ENCODE data around the gene KCNH2.
A peak's percentile ranks its signal among the peaks of the same experiment; 100 is the strongest.

KCNH2 gene

DNA sequence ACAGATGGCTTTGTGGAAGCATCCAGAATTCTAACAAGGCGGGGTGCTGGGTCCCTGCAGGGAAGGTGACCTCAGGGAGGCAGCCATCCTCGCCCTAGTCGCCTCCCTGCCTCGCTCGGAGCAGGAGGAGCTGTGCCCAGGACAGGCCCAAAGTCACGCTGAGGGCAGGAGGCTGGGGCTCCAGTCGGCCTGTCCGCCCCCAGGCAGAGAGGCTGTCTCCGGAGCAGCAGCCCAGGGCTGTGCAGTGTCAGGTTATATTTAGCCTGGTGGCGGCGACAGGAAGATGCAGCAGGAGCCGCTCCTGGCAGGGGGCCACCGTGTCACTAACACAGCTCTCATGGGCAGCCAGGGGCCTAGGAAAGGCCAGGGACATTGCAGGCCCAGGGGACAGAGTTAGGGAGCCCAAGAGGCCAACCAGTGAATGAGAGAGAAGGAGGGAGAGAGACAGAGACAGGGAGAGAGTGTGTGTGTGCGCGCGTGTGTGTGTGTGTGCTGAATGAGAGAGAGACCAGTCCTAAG lies 13.5 kb downstream of the KCNH2 start:
- TF ChIP-seq FOXP2 (optimal IDR thresholded peaks at IDR 0.05; ENCODE audit: borderline replicate concordance, extremely low read depth, extremely low read length, insufficient read depth) (peak; percentile 25), POLR2AphosphoS5 (IDR thresholded peaks at IDR 0.05; ENCODE audit: low read depth, low read length) (no peak)

DNA sequence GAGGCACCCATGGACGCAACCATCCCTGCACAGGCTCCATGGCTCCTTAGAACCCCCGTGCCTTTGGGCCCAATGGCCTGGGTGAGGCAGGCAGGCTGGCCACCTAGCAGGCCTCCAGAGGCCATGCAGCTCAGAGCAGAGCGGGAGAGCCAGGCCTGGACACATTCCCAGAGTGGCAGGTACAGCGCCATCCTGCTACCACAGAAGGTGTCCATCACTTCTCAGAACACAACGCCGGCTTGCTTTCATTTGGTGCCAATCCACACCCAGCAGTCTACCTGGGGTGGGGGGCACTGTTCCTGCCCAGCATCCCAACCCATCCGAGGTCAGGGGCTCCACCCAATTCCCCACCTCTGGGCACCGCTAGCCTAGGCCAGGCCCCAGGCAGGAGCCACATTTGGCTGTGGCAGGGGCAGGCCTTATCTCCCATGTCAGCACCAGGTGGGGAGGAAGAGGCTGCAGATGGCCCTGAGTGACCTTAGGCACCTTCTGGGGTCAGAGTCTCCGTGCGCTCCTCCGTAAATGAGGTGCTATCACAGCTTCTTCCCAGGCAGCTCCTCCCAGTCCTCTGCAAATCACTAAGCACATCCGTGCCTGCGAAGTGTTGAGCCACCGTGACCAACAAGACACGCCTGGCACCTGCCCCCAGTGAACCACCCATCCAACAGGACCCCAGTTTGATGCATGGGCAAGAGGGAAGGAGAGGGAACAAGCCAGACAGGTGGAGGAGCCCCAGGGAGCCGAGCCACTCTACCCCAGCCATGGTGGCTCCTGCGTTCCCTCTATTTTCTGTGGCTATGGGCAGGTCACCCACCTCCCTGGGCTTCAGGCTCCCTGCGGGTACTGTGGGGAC lies 14.2 kb downstream of the KCNH2 start:
- TF ChIP-seq SIN3A (IDR thresholded peaks at IDR 0.05; ENCODE audit: borderline replicate concordance, insufficient read depth, low read length) (no peak), TAF1 (IDR thresholded peaks at IDR 0.05; ENCODE audit: borderline replicate concordance, insufficient read depth, low read length) (no peak), FOXP2 (optimal IDR thresholded peaks at IDR 0.05; ENCODE audit: borderline replicate concordance, extremely low read depth, extremely low read length, insufficient read depth) (no peak), POLR2AphosphoS5 (IDR thresholded peaks at IDR 0.05; ENCODE audit: low read depth, low read length) (no peak)
- TF ChIP-seq, protein P1, sequence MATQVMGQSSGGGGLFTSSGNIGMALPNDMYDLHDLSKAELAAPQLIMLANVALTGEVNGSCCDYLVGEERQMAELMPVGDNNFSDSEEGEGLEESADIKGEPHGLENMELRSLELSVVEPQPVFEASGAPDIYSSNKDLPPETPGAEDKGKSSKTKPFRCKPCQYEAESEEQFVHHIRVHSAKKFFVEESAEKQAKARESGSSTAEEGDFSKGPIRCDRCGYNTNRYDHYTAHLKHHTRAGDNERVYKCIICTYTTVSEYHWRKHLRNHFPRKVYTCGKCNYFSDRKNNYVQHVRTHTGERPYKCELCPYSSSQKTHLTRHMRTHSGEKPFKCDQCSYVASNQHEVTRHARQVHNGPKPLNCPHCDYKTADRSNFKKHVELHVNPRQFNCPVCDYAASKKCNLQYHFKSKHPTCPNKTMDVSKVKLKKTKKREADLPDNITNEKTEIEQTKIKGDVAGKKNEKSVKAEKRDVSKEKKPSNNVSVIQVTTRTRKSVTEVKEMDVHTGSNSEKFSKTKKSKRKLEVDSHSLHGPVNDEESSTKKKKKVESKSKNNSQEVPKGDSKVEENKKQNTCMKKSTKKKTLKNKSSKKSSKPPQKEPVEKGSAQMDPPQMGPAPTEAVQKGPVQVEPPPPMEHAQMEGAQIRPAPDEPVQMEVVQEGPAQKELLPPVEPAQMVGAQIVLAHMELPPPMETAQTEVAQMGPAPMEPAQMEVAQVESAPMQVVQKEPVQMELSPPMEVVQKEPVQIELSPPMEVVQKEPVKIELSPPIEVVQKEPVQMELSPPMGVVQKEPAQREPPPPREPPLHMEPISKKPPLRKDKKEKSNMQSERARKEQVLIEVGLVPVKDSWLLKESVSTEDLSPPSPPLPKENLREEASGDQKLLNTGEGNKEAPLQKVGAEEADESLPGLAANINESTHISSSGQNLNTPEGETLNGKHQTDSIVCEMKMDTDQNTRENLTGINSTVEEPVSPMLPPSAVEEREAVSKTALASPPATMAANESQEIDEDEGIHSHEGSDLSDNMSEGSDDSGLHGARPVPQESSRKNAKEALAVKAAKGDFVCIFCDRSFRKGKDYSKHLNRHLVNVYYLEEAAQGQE (IDR thresholded peaks at IDR 0.05; ENCODE audit: insufficient read depth in 1 of 2, low read depth in 2 of 2, low read length in 2 of 2) = no peak

DNA sequence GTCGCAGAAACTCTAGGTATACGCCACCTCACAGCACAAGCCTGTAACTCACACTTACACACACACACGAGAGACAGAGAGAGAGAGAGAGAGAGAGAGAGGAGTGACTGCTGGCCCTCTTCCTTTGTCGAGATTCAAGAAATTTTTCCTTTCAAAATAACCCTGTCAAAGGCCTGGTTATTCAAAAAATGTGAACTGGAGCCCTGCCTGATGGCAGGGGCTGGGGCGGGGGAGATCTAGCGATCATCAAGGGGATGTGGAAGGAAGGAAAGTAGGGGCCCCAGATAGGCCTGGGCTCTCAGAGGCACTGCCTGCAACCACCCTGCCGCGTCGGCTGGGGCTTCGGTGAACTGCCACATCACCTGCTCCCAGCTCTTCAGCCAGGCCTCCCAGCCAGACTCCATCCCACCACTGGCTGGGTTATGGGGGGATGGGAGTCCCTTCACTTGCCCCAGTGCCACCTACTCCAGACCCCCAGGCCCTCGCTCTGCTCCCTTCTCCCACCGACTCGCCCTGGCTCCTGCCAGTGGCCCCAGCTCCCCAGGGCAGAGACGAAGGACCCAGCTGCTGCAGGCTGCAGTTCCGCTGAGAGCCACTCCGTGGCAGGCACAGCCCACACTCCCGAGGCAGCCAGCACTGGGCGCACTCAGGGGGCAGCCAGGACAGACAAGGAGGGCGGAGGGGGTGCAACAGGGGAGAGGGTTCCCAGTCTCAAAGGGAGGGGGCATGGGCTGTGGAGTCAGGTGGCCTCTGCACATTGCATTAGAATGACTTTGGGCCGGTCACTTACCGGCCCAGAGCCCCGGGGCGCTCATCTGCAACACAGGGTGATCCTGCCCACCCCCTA lies 15.3 kb downstream of the KCNH2 start:
- TF ChIP-seq POLR2AphosphoS5 (IDR thresholded peaks at IDR 0.05; ENCODE audit: low read depth, low read length) (no peak), FOXP2 (optimal IDR thresholded peaks at IDR 0.05; ENCODE audit: borderline replicate concordance, extremely low read depth, extremely low read length, insufficient read depth) (peak; percentile 75), TAF1 (IDR thresholded peaks at IDR 0.05; ENCODE audit: borderline replicate concordance, insufficient read depth, low read length) (no peak), SIN3A (IDR thresholded peaks at IDR 0.05; ENCODE audit: borderline replicate concordance, insufficient read depth, low read length) (no peak)
- TF ChIP-seq, protein P1 (IDR thresholded peaks at IDR 0.05; ENCODE audit: insufficient read depth in 1 of 2, low read depth in 2 of 2, low read length in 2 of 2) = 0 out of 4 replicates have a peak, but pooled peaks of 1 of the 2 experiments have one; percentile 26

DNA sequence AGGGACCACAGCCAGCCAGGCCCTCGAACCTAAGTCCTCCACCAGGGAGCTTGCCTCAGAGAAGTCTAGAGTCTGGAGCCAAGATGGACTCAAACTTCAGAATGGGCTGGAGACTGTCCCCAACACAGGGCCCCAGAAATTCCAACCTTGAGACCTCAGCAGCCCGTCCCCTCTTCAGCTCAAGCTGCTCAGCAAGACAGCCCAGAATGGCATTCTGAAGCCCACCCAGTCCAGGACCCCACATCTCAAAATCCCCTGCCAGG lies 15.9 kb downstream of the KCNH2 start:
- TF ChIP-seq FOXP2 (optimal IDR thresholded peaks at IDR 0.05; ENCODE audit: borderline replicate concordance, extremely low read depth, extremely low read length, insufficient read depth) (no peak), TAF1 (IDR thresholded peaks at IDR 0.05; ENCODE audit: borderline replicate concordance, insufficient read depth, low read length) (no peak), POLR2AphosphoS5 (IDR thresholded peaks at IDR 0.05; ENCODE audit: low read depth, low read length) (no peak)

DNA sequence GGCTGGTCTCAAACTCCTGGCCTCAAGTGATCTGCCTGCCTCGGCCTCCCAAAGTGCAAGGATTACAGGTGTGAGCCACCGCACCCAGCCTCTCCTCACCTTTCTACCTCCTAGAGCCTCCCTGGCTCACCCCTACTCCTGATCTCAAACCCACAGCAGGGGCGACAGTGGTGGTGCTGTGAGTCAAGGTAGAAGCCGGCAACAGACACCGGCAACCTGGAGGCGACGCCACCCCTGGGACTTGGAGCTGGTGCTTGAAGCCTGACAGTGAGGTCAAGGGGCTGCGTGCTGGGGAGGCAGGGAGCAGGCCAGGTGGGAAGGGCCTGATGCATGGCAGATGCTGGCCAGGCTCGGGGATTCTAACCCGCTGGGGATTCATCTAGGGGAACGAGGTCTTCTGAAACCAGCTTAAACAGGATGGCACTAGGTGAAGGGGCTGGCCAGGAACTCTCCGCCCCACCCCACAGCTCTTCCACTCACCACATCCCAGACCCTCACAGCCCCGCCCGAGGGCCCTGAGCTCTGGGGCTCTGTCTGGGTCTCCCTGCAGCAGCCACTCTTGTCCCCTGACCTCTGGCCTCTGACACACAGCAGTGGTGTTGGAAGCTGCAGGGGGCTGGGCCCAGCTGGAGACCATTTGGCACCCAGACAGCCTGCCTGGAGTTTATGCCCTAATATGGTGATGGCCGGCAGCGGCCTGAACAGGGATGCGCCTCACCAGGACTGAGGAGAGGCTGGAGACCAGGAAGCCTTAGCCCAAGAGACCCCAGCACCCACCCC lies 16.4 kb downstream of the KCNH2 start:
- TF ChIP-seq SIN3A (IDR thresholded peaks at IDR 0.05; ENCODE audit: borderline replicate concordance, insufficient read depth, low read length) = no peak
- TF ChIP-seq, protein P1 (IDR thresholded peaks at IDR 0.05; ENCODE audit: insufficient read depth in 1 of 2, low read depth in 2 of 2, low read length in 2 of 2) = no peak
- no peak for TF ChIP-seq FOXP2 (optimal IDR thresholded peaks at IDR 0.05; ENCODE audit: borderline replicate concordance, extremely low read depth, extremely low read length, insufficient read depth)
- no peak for TF ChIP-seq TAF1 (IDR thresholded peaks at IDR 0.05; ENCODE audit: borderline replicate concordance, insufficient read depth, low read length)
